MM.1S (cell line): ENCODE data around the gene NTM.

Experiments used
- DNase-seq: peaks from one replicate; pipeline ENCODE4 v3.0.0-alpha.2; 2015
- H2AFZ ChIP-seq: fragments of 300-600 bp; sonication (generic); 2 replicates; pipeline ENCODE4 v1.6.0; 2016; ENCODE audit warnings: antibody characterized with exemption, low read length
- H3F3A ChIP-seq: fragments of 300-600 bp; sonication (generic); 2 replicates; pipeline ENCODE4 v1.6.1; 2016; ENCODE audit warnings: mild to moderate bottlenecking, antibody characterized with exemption, low read length, moderate library complexity, mixed read lengths; ENCODE audit not compliant: insufficient read depth
- H3K27ac ChIP-seq: fragments of 300-600 bp; sonication (generic); 2 replicates; pipeline ENCODE4 v1.5.1; 2016; ENCODE audit warnings: mild to moderate bottlenecking, low read length
- H3K27me3 ChIP-seq: fragments of 300-600 bp; sonication (generic); replicated peaks from 2 replicates; pipeline ENCODE4 v1.6.0; 2016; ENCODE audit warnings: low read length; ENCODE audit not compliant: insufficient read depth
- H3K36me3 ChIP-seq: fragments of 300-600 bp; sonication (generic); replicated peaks from 2 replicates; pipeline ENCODE4 v1.6.1; 2016; ENCODE audit warnings: mild to moderate bottlenecking, low read length, mixed read lengths; ENCODE audit not compliant: insufficient read depth
- H3K4me1 ChIP-seq: fragments of 300-600 bp; sonication (generic); 2 replicates; pipeline ENCODE4 v1.6.1; 2016; ENCODE audit warnings: low read length, mixed read lengths
- H3K4me2 ChIP-seq: fragments of 300-600 bp; sonication (generic); 2 replicates; pipeline ENCODE4 v1.6.0; 2016; ENCODE audit warnings: low read depth, low read length
- H3K4me3 ChIP-seq: fragments of 300-600 bp; sonication (generic); 2 replicates; pipeline ENCODE4 v1.5.1; 2016; ENCODE audit warnings: low read length, mixed read lengths
- H3K79me2 ChIP-seq: fragments of 300-600 bp; sonication (generic); 2 replicates; pipeline ENCODE4 v1.6.1; 2016; ENCODE audit warnings: mixed run types, low read length, mixed read lengths
- H3K9ac ChIP-seq: fragments of 300-600 bp; sonication (generic); 2 replicates; pipeline ENCODE4 v1.6.1; 2016; ENCODE audit warnings: low read length, mixed read lengths
- H3K9me2 ChIP-seq: fragments of 300-600 bp; sonication (generic); replicated peaks from 2 replicates; pipeline ENCODE4 v1.6.1; 2016; ENCODE audit warnings: mild to moderate bottlenecking, low read length, mixed read lengths; ENCODE audit not compliant: insufficient read depth
- H3K9me3 ChIP-seq: fragments of 300-600 bp; sonication (generic); replicated peaks from 2 replicates; pipeline ENCODE4 v1.6.1; 2016; ENCODE audit warnings: mild to moderate bottlenecking, low read length, mixed read lengths; ENCODE audit not compliant: insufficient read depth
- H4K20me1 ChIP-seq: fragments of 300-600 bp; sonication (generic); 2 replicates; pipeline ENCODE4 v1.6.1; 2016; ENCODE audit warnings: mild to moderate bottlenecking, low read length, moderate library complexity, mixed read lengths; ENCODE audit not compliant: insufficient read depth
- CTCF ChIP-seq: fragments of 300-600 bp; sonication (generic); IDR thresholded peaks from 2 replicates; pipeline ENCODE4 v1.5.1; 2016; ENCODE audit warnings: antibody characterized with exemption, low read length, mixed read lengths
- EZH2 ChIP-seq: fragments of 300-600 bp; sonication (generic); optimal IDR thresholded peaks from 2 replicates; pipeline ENCODE3; 2017; ENCODE audit warnings: low read depth, mild to moderate bottlenecking, antibody characterized with exemption, low read length, mixed read lengths
- EZH2phosphoT487 ChIP-seq: fragments of 300-600 bp; sonication (generic); IDR thresholded peaks from 2 replicates; pipeline ENCODE4 v1.6.1; 2018; ENCODE audit warnings: antibody characterized with exemption, low read length

Gene NTM

GRCh38 chr11:131800452-131800851, 430.0 kb downstream of the NTM start:
- Histone ChIP-seq H3K4me1 (no peaks in the 10 kb centered on the region), H3K9me3 (no peaks in the 10 kb centered on the region), H3F3A (no peaks in the 10 kb centered on the region), H3K4me2 (no peak overlapping the region), H3K79me2 (no peaks in the 10 kb centered on the region), H3K9me2 (no peaks in the 10 kb centered on the region), H3K9ac (no peak overlapping the region), H3K27me3 (no peaks in the 10 kb centered on the region), H3K4me3 (no peak overlapping the region), H3K27ac (no peak overlapping the region), H2AFZ (no peak overlapping the region), H4K20me1 (no peaks in the 10 kb centered on the region), H3K36me3 (no peaks in the 10 kb centered on the region)
- no peak for TF ChIP-seq EZH2phosphoT487
- no peak for TF ChIP-seq EZH2
- no peak for TF ChIP-seq CTCF
- no peak for DNase-seq

DNA sequence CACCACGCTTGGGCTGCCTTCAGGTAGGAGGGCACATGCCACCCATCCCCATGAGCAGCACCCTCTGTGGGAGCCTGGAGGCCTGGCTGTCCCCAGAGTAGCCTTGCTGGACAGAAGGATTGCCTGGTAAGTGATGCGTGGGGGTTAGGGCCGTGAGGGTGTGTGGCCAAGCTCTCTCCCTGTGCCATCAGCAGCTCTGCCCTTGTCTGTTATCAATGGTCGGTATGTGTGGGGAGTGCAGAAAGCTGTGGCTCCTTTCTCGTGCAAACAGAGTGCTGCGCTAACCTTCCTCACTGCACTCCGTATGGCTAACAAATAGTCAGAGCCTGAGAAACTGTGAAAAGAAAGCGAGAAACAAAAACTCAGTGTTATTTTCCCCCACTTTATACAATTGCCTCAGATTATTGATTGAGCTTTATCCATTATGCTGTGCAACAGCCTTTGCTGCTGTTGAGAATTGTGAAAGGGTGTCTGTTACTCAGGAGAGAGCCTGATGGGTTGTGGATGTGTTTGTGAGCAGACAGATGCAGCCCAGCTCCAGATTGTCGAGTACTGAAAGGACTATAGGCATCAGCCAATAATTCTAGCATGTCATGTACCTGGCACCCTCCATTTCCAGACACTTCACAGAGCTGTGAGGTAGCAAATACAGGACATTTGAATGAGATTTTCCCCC, 432.2 kb downstream of the NTM start:
- Histone ChIP-seq H3K4me2 (no peak overlapping the region), H4K20me1 (no peaks in the 10 kb centered on the region), H3K36me3 (no peaks in the 10 kb centered on the region), H3K79me2 (no peaks in the 10 kb centered on the region), H3K4me3 (no peak overlapping the region), H3K27me3 (no peaks in the 10 kb centered on the region), H3K9me3 (no peaks in the 10 kb centered on the region), H3K9ac (no peak overlapping the region), H3K4me1 (no peaks in the 10 kb centered on the region), H3K9me2 (no peaks in the 10 kb centered on the region), H2AFZ (no peak overlapping the region), H3F3A (no peaks in the 10 kb centered on the region), H3K27ac (no peak overlapping the region)
- TF ChIP-seq CTCF (no peak), EZH2phosphoT487 (no peak), EZH2 (no peak)
- DNase-seq = no peak

DNA sequence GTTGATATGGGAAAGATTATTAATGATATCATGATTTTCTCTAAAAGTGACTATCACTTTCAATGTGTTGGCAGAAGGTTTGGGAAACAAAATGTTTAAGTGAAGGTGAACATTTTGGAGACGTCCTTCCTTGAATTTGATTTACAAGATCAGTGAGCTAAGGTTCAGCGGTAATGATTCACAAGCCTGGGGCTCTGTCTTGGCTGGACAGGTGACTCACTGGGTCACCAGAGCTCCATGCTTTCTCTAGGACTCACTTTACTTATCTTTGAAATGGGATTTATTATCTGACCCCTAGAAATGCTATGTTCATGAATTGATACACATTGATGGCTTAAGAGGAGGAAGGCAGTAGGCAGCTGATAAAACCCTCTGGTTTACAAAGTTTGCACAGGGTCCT, 437.5 kb downstream of the NTM start:
- no peak for DNase-seq
- Histone ChIP-seq H3K4me1 (no peaks in the 10 kb centered on the region), H3K4me3 (no peak overlapping the region), H3K9me3 (no peaks in the 10 kb centered on the region), H3K36me3 (no peaks in the 10 kb centered on the region), H3K27ac (no peak overlapping the region), H3K79me2 (no peaks in the 10 kb centered on the region), H3K27me3 (no peaks in the 10 kb centered on the region), H2AFZ (no peak overlapping the region), H3K9me2 (no peaks in the 10 kb centered on the region), H3K4me2 (no peak overlapping the region), H4K20me1 (no peaks in the 10 kb centered on the region), H3K9ac (no peak overlapping the region), H3F3A (no peaks in the 10 kb centered on the region)
- TF ChIP-seq CTCF (no peak), EZH2phosphoT487 (no peak), EZH2 (no peak)
